EH (cell line): ENCODE data around the gene CCDC142.
"Not testable (repeated sequence)": the region's sequence is repeated elsewhere in the genome, so short reads cannot be mapped to it uniquely, and the experiment has no call there.

Experiments
- DNase-seq: peaks from one replicate; pipeline ENCODE4 v3.0.0-alpha.2; 2015; ENCODE audit warnings: low read depth

Gene CCDC142

DNA sequence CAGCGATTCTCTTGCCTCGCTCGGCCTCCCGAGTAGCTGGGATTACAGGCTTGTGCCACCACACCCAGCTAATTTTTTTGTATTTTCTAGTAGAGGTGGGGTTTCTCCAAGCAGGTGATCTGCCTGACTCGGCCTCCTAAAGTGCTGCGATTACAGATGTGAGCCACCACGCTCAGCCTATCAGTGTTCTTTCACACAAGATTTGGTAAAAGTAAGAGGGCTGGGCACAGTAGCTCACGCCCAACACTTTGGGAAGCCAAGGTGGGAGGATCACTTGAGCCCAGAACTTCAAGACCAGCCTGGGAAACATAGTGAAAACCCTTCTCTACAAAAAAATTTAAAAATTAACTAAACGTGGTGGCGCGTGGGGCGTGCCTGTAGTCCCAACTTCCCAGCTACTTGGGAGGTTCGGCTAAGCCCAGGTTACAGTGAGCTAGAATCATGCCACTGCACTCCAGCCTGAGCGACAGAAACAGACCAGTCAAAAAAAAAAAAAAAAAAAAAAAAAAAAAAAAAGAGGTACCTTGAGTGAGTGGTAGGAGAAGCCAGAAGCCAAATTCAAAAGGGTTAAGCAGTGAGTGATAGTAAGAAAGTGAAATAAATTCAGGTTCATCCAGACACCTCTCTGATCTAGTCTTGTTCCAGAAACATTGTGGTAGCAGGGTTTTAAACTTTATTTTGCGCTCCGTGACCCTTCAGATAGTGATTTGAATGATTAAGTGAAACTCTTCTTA lies 11.3 kb downstream of the CCDC142 start:
- no peak for DNase-seq

DNA sequence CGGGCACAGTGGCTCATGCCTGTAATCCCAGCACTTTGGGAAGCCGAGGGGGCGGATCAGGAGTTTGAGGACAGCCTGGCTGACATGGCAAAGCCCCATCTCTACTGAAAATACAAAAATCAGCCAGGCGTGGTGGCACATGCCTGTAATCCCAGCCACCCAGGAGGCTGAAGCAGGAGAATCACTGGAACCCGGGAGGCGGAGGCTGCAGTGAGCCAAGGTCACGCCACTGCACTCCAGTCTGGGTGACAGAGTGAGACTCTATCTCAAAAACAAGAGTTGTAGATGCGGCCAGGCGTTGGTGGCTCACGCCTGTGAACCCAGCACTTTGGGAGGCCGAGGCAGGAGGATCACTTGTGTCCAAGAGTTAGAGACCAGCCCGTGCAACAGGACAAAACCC lies 12.1 kb downstream of the CCDC142 start:
- DNase-seq = not testable (repeated sequence)

DNA sequence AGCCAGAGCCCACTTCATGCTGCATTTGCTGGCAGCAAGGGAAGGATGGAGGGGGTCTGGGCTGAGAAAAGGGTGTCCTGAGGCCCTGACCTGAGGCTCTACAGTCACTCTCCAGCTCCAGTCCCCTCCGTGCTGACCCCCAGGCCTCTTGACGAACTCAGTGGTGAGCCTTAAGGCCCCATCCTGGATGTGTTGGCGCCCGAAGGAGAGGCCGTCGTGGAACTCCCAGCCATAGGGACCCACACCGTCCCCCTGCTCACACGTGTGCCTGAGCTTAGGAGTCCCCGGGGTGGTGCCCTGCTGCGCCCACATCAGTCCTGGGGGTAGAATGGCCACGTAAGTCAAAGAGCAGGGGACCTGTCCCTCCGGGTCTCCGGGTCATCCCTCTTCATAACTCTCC lies 18.4 kb downstream of the CCDC142 start:
- DNase-seq = no peak

DNA sequence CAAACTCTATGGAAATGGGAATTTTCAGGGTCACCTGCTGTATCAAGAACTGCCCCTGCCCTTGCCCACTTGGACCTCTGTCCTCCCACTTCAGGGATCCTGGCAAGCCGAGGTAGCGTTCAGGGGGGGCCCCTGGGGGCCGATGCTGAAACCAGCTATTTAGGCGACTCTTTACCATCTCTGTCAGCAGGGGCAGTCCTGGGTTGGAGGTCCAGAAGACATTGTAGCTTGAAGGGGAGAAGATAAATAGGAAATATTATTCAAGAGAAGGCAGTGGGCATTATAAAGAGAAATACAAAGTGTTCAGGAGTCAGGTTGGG lies 20.1 kb downstream of the CCDC142 start:
- DNase-seq = no peak

DNA sequence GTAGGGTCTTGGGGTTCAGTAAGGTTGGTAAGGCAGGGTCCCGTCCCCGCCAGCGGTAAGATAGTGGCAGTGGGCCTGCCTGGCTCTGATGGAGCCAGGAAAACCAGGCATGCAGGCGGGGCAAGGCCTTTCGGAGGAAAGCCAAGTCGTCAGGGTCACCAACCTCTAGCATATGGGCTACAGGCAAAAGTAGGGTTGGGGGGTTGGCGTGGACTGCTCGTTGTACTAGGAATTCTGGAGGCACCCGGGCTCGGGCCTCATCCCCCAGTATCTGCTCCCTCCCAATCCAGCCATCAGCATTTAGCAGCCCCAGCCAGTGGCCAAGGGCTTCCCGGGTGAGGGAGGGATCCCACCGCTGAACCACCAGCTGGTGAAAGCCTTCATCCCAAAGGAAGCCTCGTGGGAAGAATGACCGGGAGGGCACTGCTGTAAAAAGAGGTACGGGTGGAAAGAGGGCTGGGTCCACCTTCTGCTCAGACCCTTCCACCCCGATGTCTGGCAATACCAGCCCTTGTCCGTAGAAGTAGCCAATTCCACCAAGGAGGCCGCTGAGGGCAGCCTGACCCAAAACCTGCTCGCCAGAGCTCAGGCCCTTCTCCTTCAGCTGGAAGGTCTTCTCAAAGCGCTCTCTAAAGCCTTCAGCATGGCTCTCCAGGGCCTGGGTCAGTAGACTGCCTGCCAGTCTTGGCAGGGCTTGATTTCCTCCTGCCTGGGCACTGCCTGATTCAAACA lies 20.6 kb downstream of the CCDC142 start:
- DNase-seq = no peak

DNA sequence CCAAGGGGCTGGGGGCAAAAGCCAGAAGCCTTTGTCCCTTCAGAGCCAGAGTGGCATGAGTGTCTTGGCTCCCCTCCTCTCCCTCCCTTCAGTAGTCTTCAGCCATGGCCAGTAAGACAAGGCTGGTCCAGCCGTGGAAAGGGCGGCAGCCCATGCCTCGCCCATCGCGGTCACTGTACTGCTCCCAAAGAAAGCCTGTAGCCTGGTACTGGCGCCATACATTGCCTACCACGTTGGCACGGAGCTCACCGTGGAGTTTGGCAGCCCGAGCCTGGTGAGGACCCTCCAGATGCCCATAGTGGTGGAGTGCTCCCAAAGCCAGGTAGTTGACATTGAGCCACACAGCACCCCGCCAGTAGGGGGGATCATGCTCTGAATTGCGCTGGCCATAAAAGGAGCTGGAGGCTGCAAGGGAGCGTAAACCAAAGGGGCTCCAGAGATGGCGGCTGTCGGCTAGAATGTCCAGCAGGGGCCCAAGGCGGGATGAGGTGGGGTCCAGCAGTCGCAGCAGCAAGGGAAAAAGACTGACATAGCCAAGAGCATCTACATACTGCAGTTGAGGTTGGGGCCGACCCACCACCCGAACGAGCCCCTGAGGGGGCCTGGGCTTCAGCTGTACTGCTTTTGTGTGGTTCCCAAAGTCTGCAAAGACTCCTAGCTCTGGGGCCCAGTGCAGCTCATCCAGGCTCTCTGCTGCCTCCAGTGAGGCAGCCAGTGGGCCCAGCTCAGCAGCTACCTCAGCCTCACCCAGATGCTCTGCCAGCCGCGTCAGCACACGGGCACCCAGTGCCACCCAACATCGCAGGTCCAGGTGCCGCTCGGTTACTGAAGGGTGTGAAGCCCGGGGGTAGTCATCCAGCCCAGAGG lies 21.4 kb downstream of the CCDC142 start:
- no peak for DNase-seq

DNA sequence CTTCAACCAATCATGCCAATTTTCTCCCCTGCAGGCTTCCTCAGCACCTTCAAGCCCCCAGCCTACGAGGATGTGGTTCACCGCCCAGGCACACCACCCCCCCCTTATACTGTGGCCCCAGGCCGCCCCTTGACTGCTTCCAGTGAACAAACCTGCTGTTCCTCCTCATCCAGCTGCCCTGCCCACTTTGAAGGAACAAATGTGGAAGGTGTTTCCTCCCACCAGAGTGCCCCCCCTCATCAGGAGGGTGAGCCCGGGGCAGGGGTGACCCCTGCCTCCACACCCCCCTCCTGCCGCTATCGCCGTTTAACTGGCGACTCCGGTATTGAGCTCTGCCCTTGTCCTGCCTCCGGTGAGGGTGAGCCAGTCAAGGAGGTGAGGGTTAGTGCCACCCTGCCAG lies 22.6 kb downstream of the CCDC142 start:
- DNase-seq = not testable (repeated sequence)

DNA sequence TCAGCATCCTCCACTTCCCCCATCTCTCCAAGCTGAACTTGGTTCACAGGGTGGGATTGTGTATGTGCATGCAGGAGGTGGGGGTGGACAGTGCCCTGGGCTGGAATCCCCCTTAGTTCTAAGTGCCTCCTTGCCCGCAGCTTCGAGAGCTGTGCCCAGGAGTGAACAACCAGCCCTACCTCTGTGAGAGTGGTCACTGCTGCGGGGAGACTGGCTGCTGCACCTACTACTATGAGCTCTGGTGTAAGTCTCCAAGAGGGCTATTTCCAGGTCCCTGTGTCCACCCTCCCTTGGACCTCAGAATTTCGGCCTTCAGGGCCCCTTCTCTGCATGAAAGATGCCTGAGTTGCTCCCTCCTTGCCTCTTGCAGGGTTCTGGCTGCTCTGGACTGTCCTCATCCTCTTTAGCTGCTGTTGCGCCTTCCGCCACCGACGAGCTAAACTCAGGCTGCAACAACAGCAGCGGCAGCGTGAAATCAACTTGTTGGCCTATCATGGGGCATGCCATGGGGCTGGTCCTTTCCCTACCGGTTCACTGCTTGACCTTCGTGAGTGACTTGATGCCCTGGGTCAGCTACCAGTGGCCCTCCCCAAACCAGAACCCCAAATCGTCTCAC lies 23.2 kb downstream of the CCDC142 start:
- DNase-seq = not testable (repeated sequence)

DNA sequence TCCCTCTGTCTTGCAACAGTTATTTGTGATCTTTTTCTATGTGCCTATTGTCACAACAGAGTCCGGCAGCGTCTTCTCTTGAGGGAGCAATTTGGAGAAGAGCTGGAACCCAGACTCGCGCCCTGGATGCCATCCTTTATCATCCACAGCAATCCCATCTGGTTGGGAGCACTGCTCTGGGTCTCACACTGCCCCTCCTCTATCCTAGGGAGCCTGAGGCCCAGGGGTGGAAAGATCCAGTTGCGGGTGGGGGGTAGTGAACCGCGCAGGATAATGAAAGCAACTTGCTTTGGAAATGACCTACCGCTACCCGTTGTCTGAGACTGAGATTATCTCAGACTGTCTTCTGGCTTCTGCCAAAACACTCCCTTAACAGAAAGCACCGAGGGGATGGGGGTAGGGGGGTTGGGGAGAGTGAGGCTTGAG lies 23.8 kb downstream of the CCDC142 start:
- DNase-seq = peak; percentile 19

DNA sequence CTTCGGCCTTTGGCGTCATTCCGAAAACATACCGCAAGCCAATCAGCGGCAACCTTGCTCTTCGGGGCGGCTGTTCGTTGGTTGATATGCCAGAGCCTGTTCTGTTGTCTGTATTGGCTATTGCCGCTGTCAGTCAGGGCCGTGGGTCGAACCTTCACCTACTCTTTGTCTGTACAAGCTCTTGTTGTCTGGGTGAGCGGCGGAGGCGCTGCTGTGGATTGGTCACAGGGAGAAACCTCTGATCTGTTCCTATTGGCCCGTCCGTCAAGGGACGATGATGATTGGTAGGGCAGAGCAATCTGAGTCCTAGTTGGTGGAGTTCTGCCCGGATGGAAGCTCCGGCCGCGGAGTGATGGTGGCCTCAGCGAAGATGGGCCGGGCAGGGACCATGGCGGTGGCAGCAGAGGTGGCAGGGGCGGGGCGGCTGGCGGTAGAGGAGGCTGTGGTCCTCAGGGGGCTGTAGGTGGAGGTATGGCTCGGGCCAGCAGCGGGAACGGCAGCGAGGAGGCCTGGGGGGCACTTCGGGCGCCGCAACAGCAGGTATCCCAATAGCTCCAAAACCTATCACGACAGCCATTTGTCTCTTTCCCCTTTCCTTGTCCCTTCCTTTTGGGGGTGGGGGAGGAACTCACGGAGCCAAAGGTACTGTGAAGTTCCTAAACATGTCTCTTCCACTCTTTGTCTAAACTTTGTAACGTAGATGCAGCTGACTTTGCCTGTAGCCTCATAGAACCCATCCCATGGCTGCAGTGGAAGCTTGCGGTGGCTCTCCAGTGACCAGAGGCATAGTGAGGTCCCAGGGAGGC lies 24.5 kb downstream of the CCDC142 start, which contains the start of gene WBP1:
Gene WBP1 (plus strand): TSS at position 307 of the 806 bp plus-strand sequence. CDS start 165 bp downstream, at position 472.
- DNase-seq = peak; percentile 100

DNA sequence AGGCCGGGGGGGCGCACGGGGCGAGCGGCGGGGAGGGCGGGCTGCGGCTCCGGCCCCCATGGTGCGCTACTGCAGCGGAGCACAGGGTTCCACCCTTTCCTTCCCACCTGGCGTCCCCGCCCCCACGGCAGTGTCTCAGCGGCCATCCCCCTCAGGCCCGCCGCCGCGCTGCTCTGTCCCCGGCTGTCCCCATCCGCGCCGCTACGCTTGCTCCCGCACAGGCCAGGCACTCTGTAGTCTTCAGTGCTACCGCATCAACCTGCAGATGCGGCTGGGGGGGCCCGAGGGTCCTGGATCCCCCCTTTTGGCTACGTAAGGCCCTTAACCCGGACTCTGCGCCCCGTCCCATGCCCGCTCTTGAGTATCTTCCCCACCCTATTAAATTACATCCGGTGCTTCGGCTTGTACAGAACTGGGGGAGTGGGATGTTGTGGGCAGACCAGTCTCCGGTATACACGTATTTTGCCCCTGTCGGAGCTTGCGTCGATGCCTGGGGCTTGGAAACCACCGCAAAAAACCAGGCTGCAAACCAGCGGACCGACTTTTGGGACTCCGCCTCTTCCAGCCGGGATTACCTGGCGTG lies 25.2 kb downstream of the CCDC142 start:
- DNase-seq = peak; percentile 43

DNA sequence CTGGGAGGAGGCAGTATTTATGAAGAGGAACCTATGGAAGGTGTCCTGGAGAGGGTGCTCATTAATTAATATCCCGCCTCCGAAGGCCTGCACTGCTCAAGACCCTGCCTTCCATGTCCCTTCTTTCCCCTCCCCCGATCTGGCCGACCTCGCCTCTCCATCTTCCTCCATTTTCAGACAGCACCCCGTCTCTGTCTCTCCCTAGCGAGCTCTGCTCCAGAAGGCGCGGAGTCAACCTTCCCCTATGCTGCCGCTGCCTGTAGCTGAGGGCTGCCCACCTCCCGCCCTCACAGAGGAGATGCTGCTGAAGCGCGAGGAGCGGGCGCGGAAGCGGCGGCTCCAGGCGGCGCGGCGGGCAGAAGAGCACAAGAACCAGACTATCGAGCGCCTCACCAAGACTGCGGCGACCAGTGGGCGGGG lies 25.7 kb downstream of the CCDC142 start:
- no peak for DNase-seq

DNA sequence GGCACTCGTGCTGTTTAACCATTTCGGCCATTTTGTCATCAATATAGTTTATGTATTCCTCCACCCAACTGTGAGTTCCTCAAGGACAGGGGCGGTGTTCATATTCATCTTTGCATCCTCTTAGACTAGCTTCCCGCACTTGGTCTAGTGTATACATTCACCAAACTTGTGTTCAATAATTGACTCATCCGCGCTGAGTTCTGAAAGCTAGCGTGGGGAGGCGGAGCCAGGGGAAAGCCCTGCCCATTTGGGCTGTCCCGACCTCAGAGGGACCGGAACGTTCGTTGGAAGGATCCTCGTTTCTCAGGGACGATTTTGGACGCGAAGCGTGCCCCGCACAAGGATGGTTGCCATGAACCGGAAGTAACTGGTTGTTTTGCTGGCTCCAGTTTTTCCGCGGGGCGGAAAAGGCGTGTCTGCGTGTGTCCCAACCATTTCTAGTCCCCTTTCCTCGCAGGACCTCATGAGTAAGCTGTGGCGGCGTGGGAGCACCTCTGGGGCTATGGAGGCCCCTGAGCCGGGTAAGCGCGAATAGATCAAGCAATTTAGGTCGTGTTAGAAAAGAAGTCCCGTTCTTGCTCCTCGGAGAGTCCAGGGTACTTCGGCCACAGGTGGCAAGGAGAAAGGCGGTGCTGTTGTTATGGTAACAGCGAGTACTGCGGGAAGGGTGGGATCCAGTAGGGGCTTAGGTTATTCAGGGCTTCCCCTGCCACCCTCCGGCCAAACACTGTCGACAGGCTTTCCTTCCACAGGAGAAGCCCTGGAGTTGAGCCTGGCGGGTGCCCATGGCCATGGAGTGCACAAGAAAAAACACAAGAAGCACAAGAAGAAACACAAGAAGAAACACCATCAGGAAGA lies 27.9 kb downstream of the CCDC142 start, which contains the start of gene INO80B:
Gene INO80B (plus strand): TSS at position 434 of the 858 bp plus-strand sequence. CDS start 30 bp downstream, at position 464.
- DNase-seq = peak; percentile 97

DNA sequence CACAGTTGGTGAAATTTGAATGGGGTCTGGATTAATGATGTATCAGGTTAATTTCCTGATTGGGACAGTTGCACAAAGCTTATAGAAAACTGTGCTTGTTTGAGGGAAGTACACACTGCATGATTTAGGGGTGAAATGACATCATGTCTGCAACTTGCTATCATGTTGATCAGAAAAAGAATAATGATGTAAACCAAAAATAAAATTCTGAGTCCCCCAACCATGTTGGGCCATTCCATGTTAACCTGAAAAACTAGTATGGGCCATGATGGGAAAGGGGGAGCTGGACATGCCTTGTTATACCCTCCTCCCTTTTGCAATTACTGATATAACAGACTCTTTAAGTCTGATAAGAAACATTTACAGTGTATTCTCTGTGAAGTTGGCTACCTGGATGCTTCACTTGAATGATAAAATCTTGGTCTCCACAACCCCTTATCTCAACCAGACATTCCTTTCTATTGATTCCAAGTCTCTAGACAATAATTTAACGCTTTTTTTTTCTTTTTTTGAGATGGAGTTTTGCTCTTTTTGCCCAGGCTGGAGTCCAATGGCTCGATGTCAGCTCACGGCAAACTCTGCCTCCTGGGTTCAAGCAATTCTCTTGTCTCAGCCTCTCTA lies 32.1 kb downstream of the CCDC142 start:
- no peak for DNase-seq

DNA sequence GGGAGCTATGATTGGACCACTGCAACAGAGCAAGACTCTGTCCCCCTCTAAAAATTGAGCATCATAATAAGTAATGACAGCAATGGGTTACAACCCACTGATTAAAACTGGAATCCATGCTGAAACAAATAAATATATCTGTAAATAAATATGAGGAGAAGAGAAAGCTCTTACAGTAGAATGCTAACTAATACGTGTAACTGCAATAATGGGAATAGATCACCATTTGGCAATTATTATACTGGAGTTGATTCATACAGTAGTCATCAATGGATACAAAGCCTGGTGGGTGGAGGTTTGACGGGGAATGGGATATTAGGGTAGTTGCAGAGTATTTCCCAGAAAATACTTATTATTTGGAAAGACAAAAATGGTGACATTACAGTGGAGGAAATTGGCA lies 34.0 kb downstream of the CCDC142 start:
- DNase-seq = no peak

DNA sequence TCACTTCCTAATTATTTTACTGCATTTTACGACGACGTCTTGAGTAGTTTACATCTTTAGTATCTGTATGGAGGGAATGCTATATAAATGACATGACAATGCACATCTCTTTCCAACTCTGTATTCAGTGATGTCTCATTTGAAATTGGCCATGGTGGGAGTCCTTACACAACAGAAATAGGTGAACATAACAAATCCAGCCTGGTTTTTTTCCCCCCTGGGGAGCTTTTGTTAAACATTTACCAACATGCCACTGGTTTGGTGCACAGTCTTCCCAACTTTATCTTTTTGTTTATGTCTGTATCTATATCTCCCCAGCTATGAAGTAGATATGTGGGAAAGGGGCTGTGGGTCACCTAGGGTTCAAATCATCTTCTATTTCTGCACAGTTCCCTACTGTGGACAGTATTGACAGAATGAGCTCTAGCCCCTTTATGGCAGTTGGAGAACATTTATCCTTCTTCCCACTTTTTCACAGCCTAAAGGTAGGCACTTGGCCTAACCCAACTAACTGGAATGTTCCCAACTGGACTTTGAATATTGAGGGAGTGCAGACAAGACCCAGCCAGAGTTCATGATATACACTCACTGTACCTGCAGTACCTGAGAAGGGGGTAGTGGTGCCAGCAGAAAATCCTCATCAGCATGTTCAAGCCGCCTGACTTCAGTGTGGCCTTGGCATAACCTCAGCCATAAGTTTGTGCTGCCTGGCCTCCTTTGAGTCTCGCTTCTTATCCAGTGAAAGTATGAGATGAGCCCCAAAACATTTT lies 35.4 kb downstream of the CCDC142 start:
- no peak for DNase-seq

DNA sequence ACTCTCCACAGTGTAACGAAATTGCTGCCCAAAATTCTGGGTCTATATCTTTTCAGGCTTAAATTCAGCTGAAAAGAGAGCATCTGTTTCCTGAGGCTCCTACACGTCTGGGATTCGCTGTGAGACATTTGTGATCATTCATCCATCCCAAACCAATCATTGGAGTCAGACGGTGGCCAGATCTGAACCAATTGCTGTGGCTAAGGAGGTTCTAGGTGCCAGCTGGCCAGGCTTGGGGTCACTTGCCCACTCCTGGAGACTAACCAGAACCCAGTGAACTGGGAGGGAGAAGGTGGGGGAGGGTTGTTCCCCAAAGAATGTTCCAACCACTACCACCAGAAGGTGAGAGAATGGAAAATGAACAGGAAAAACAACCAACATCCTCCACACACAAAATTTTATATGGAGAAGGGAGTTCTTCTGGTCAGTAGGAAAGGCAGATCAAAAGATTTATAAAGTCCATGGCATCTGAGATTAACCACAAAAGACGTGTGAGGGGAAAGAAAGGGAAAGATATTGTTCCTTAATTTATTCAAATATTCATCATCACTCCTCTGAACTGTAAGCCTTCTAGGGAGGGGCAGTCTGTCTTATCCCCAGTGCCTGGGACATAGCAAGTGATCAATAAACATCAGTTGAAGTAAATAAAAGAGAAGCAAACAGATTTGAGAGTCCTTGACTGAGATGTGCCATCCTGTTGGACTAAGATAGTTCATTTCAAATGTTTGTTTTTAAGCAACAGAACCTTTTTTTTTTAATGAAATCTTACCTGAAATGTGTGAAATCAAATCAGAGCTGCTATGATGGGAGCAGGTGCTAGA lies 38.1 kb downstream of the CCDC142 start:
- DNase-seq = no peak
